Epithelial cell of proximal tubule (primary cell): ENCODE results near the gene VPS26B. TPM values are rescaled to one million over a fixed set of nuclear protein-coding genes. Genes with fewer than 3 reads are reported as not detected.
A peak's percentile ranks its signal among the peaks of the same experiment; 100 is the strongest.

Source experiments
- DNase-seq: peaks from one replicate; pipeline ENCODE4 v3.0.0-alpha.2; 2011; ENCODE audit warnings: low read depth
- H3K4me3 ChIP-seq: 2 replicates; pipeline ENCODE4 v1.5.1; 2011; ENCODE audit warnings: low read depth, mild to moderate bottlenecking, low read length
- CTCF ChIP-seq: conservative IDR thresholded peaks from 2 replicates; pipeline ENCODE4 v1.5.1; 2012; ENCODE audit warnings: low read depth, mild to moderate bottlenecking, low read length
- total RNA-seq: library from RNA; depleted of rRNA; stranded (reverse); fragments of >200 nt; gene quantifications from 2 replicates; pipeline ENCODE4 v1.2.3, GENCODE V29; 2015

Gene VPS26B
- total RNA-seq, 1 donor from 2014 or later, result 17.8 TPM

- no peak for DNase-seq
- no peak for TF ChIP-seq CTCF
- H3K4me3 ChIP-seq, result no peak overlapping the region
Observed at GRCh38 chr11:134200688-134201087, 23.8 kb upstream of the VPS26B start.

GRCh38 chr11:134202661-134203060 lies 21.8 kb upstream of the VPS26B start:
- H3K4me3 ChIP-seq, result no peak overlapping the region
- no peak for TF ChIP-seq CTCF
- DNase-seq, result no peak

GRCh38 chr11:134205729-134206128 lies 18.7 kb upstream of the VPS26B start:
- TF ChIP-seq CTCF, result no peak
- DNase-seq, result no peak
- H3K4me3 ChIP-seq, result no peak overlapping the region

GRCh38 chr11:134206185-134206584 lies 18.3 kb upstream of the VPS26B start:
- no peak for TF ChIP-seq CTCF
- H3K4me3 ChIP-seq, result no peak overlapping the region
- no peak for DNase-seq

- no peak for DNase-seq
- no peak overlapping the region for H3K4me3 ChIP-seq
- TF ChIP-seq CTCF, result peak; percentile 62
Observed at GRCh38 chr11:134207538-134208239, 16.8 kb upstream of the VPS26B start.

GRCh38 chr11:134215836-134216235 lies 8.6 kb upstream of the VPS26B start:
- no peak for TF ChIP-seq CTCF
- H3K4me3 ChIP-seq, result no peak overlapping the region
- no peak for DNase-seq

- no peak overlapping the region for H3K4me3 ChIP-seq
- no peak for DNase-seq
- TF ChIP-seq CTCF, result no peak
Observed at GRCh38 chr11:134216816-134217215, 7.7 kb upstream of the VPS26B start.
